ENCODE data around the gene ELOA.

DNA sequence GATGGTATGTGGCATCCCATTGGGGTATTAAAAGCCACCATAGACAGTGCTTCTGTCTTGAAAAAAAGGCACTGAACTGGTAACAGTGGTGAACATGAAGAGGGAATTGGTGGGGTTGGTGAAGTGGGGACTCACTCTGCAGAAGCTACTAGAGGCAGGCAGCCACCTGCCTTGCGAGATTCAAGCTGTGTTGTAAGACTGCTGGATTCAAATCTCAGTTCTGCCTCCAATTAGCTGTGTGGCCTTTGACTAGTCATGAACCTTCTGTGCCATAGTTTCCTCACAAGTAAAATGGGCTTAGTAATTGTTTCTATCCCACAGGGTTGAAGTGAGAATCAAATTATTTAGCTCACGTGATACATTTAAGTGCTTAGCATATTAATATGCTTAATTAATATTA is 16.6 kb upstream of the ELOA start:
- TF ChIP-seq, protein P1, sequence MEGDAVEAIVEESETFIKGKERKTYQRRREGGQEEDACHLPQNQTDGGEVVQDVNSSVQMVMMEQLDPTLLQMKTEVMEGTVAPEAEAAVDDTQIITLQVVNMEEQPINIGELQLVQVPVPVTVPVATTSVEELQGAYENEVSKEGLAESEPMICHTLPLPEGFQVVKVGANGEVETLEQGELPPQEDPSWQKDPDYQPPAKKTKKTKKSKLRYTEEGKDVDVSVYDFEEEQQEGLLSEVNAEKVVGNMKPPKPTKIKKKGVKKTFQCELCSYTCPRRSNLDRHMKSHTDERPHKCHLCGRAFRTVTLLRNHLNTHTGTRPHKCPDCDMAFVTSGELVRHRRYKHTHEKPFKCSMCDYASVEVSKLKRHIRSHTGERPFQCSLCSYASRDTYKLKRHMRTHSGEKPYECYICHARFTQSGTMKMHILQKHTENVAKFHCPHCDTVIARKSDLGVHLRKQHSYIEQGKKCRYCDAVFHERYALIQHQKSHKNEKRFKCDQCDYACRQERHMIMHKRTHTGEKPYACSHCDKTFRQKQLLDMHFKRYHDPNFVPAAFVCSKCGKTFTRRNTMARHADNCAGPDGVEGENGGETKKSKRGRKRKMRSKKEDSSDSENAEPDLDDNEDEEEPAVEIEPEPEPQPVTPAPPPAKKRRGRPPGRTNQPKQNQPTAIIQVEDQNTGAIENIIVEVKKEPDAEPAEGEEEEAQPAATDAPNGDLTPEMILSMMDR (conservative IDR thresholded peaks at IDR 0.05): no peak
- TF ChIP-seq ZFX (IDR thresholded peaks at IDR 0.05): no peak

Measured in C4-2B (cell line).